Measurements from ENCODE around the gene LACTB.

LACTB gene

DNA sequence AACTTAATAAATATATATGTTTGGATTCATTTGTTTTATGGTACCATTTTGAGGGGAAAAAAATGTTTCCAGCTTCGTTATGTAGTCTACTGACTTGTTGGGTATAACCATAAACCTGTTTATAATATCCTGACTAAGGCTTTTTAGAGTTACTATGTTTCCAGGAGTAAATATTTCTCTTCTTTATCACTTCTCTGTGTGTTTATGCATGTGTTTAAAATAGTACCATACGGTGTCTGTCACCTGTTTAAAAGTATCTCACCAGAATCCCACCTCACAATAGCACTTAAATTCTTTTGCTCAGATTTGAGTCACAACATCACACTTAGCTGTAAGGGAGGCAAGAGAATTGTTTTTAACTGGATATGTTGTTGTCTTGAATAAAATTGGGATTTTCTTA lies 15.1 kb downstream of the LACTB start:
- Histone ChIP-seq H3K4me1 (ENCODE audit: control insufficient read depth, insufficient read depth, low read length) (no peaks in the 10 kb centered on the region), H3K36me3 (ENCODE audit: control insufficient read depth, insufficient read depth, low read length) (no peaks in the 10 kb centered on the region), H3K27me3 (ENCODE audit: control insufficient read depth, insufficient read depth, low read length) (no peaks in the 10 kb centered on the region), H3K9ac (ENCODE audit: low read depth, low read length) (no peak overlapping the region), H3K9me3 (ENCODE audit: control insufficient read depth, insufficient read depth, low read length) (no peaks in the 10 kb centered on the region), H3K4me3 (ENCODE audit: low read depth, low read length) (no peak overlapping the region)

GRCh38 chr15:63140936-63141335 lies 19.3 kb downstream of the LACTB start:
- Histone ChIP-seq H3K9me3 (ENCODE audit: control insufficient read depth, insufficient read depth, low read length) (no peaks in the 10 kb centered on the region), H3K4me1 (ENCODE audit: control insufficient read depth, insufficient read depth, low read length) (no peaks in the 10 kb centered on the region), H3K36me3 (ENCODE audit: control insufficient read depth, insufficient read depth, low read length) (no peaks in the 10 kb centered on the region), H3K27me3 (ENCODE audit: control insufficient read depth, insufficient read depth, low read length) (no peaks in the 10 kb centered on the region), H3K4me3 (ENCODE audit: low read depth, low read length) (no peak overlapping the region), H3K9ac (ENCODE audit: low read depth, low read length) (no peak overlapping the region)

DNA sequence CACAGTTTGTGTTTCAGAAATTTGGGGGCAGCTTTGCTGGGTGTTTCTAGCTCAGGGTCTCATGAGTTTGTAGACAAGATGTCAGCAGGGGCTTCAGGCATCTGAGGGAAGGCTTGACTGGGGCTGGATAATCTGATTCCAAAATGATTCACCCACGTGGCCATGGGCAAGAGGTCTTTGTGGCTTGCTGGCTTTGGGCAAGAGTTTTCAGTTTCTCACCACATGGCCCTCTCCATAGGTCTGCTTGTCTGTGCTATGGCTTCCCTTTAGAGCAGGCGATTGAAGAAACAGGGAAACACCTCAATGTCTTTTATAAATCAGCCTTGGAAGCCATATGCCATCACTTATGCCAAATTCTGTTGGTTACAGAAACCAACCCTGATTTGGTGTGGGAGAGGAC lies 23.8 kb downstream of the LACTB start:
- no peaks in the 10 kb centered on the region for H3K9me3 ChIP-seq (ENCODE audit: control insufficient read depth, insufficient read depth, low read length)
- H3K4me1 ChIP-seq (ENCODE audit: control insufficient read depth, insufficient read depth, low read length) = no peaks in the 10 kb centered on the region
- no peak overlapping the region for H3K9ac ChIP-seq (ENCODE audit: low read depth, low read length)
- H3K27me3 ChIP-seq (ENCODE audit: control insufficient read depth, insufficient read depth, low read length) = no peaks in the 10 kb centered on the region
- no peak overlapping the region for H3K4me3 ChIP-seq (ENCODE audit: low read depth, low read length)
- no peaks in the 10 kb centered on the region for H3K36me3 ChIP-seq (ENCODE audit: control insufficient read depth, insufficient read depth, low read length)

- no peaks in the 10 kb centered on the region for H3K9me3 ChIP-seq (ENCODE audit: control insufficient read depth, insufficient read depth, low read length)
- no peaks in the 10 kb centered on the region for H3K4me1 ChIP-seq (ENCODE audit: control insufficient read depth, insufficient read depth, low read length)
- no peaks in the 10 kb centered on the region for H3K36me3 ChIP-seq (ENCODE audit: control insufficient read depth, insufficient read depth, low read length)
- no peak overlapping the region for H3K9ac ChIP-seq (ENCODE audit: low read depth, low read length)
- no peak overlapping the region for H3K4me3 ChIP-seq (ENCODE audit: low read depth, low read length)
- H3K27me3 ChIP-seq (ENCODE audit: control insufficient read depth, insufficient read depth, low read length) = no peaks in the 10 kb centered on the region
Measured at GRCh38 chr15:63146684-63147083, 25.0 kb downstream of the LACTB start.

- H3K9me3 ChIP-seq (ENCODE audit: control insufficient read depth, insufficient read depth, low read length) = no peaks in the 10 kb centered on the region
- no peaks in the 10 kb centered on the region for H3K27me3 ChIP-seq (ENCODE audit: control insufficient read depth, insufficient read depth, low read length)
- peaks cover 3% of the 10 kb centered on the region for H3K4me1 ChIP-seq (ENCODE audit: control insufficient read depth, insufficient read depth, low read length)
- H3K4me3 ChIP-seq (ENCODE audit: low read depth, low read length) = no peak overlapping the region
- H3K36me3 ChIP-seq (ENCODE audit: control insufficient read depth, insufficient read depth, low read length) = peaks cover 9% of the 10 kb centered on the region
- H3K9ac ChIP-seq (ENCODE audit: low read depth, low read length) = no peak overlapping the region
Measured at GRCh38 chr15:63151665-63152064, 30.0 kb downstream of the LACTB start.

GRCh38 chr15:63155486-63155885 lies 33.8 kb downstream of the LACTB start:
- Histone ChIP-seq H3K9ac (ENCODE audit: low read depth, low read length) (no peak overlapping the region), H3K4me1 (ENCODE audit: control insufficient read depth, insufficient read depth, low read length) (peaks cover 3% of the 10 kb centered on the region), H3K4me3 (ENCODE audit: low read depth, low read length) (no peak overlapping the region)

GRCh38 chr15:63156086-63156710 lies 34.5 kb downstream of the LACTB start:
- Histone ChIP-seq H3K4me1 (ENCODE audit: control insufficient read depth, insufficient read depth, low read length) (peaks cover 3% of the 10 kb centered on the region), H3K36me3 (ENCODE audit: control insufficient read depth, insufficient read depth, low read length) (peaks cover 9% of the 10 kb centered on the region), H3K4me3 (ENCODE audit: low read depth, low read length) (peak overlapping the region; percentile 92), H3K9me3 (ENCODE audit: control insufficient read depth, insufficient read depth, low read length) (no peaks in the 10 kb centered on the region), H3K9ac (ENCODE audit: low read depth, low read length) (peak overlapping the region; percentile 86), H3K27me3 (ENCODE audit: control insufficient read depth, insufficient read depth, low read length) (no peaks in the 10 kb centered on the region)

More at GRCh38 chr15:63155486-63155885, 33.8 kb downstream of the LACTB start:
- H3K9me3 ChIP-seq (ENCODE audit: control insufficient read depth, insufficient read depth, low read length) = no peaks in the 10 kb centered on the region
- H3K36me3 ChIP-seq (ENCODE audit: control insufficient read depth, insufficient read depth, low read length) = peaks cover 9% of the 10 kb centered on the region
- no peaks in the 10 kb centered on the region for H3K27me3 ChIP-seq (ENCODE audit: control insufficient read depth, insufficient read depth, low read length)

GRCh38 chr15:63156755-63157117 lies 35.1 kb downstream of the LACTB start:
- Histone ChIP-seq H3K9me3 (ENCODE audit: control insufficient read depth, insufficient read depth, low read length) (no peaks in the 10 kb centered on the region), H3K4me1 (ENCODE audit: control insufficient read depth, insufficient read depth, low read length) (peaks cover 3% of the 10 kb centered on the region)

GRCh38 chr15:63157118-63157843 lies 35.6 kb downstream of the LACTB start, which contains the start of gene RPS27L:
TSS of gene RPS27L (minus strand) at chr15:63157477. CDS start at chr15:63157405, 72 bp downstream.
- Histone ChIP-seq H3K36me3 (ENCODE audit: control insufficient read depth, insufficient read depth, low read length) (peaks cover 9% of the 10 kb centered on the region), H3K4me3 (ENCODE audit: low read depth, low read length) (peak within 1 kb of the TSS; percentile 92), H3K9ac (ENCODE audit: low read depth, low read length) (peak within 1 kb of the TSS; percentile 86), H3K4me1 (ENCODE audit: control insufficient read depth, insufficient read depth, low read length) (peaks cover 3% of the 10 kb centered on the region), H3K9me3 (ENCODE audit: control insufficient read depth, insufficient read depth, low read length) (no peaks in the 10 kb centered on the region), H3K27me3 (ENCODE audit: control insufficient read depth, insufficient read depth, low read length) (no peaks in the 10 kb centered on the region)

More at GRCh38 chr15:63156755-63157117, 35.1 kb downstream of the LACTB start:
- H3K9ac ChIP-seq (ENCODE audit: low read depth, low read length) = peak overlapping the region; percentile 86
- peaks cover 9% of the 10 kb centered on the region for H3K36me3 ChIP-seq (ENCODE audit: control insufficient read depth, insufficient read depth, low read length)
- no peaks in the 10 kb centered on the region for H3K27me3 ChIP-seq (ENCODE audit: control insufficient read depth, insufficient read depth, low read length)
- H3K4me3 ChIP-seq (ENCODE audit: low read depth, low read length) = peak overlapping the region; percentile 92

DNA sequence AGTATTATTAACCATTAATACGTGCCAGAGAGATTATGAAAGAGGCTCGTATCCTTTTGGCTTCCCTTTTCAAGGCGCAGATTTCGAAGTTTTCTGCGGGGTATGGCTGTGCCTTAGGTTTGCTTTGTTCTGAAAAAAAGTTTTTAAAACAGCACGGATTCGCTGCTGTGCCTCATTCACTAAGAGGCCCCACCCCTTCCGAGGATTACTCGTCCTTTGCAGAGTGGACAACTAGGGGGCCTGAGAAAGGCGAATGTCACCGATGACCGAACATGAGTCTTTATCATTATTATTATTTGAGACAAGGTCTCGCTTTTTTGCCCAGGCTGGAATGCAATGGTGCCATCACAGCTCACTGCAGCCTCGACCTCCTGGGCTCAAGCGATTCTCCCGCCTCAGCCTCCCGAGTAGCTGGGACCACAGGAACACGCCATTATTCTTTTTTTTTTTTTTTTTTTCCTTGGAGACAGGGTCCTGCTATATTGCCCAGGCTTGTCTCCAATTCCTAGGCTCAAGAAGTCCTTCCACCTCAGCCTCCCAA lies 36.3 kb downstream of the LACTB start:
- Histone ChIP-seq H3K4me1 (ENCODE audit: control insufficient read depth, insufficient read depth, low read length) (peaks cover 3% of the 10 kb centered on the region), H3K4me3 (ENCODE audit: low read depth, low read length) (peak overlapping the region; percentile 92), H3K36me3 (ENCODE audit: control insufficient read depth, insufficient read depth, low read length) (peaks cover 8% of the 10 kb centered on the region), H3K9me3 (ENCODE audit: control insufficient read depth, insufficient read depth, low read length) (no peaks in the 10 kb centered on the region), H3K27me3 (ENCODE audit: control insufficient read depth, insufficient read depth, low read length) (no peaks in the 10 kb centered on the region), H3K9ac (ENCODE audit: low read depth, low read length) (peak overlapping the region; percentile 86)

- Histone ChIP-seq H3K9me3 (ENCODE audit: control insufficient read depth, insufficient read depth, low read length) (no peaks in the 10 kb centered on the region), H3K9ac (ENCODE audit: low read depth, low read length) (no peak overlapping the region), H3K4me1 (ENCODE audit: control insufficient read depth, insufficient read depth, low read length) (peaks cover under 1% of the 10 kb centered on the region), H3K27me3 (ENCODE audit: control insufficient read depth, insufficient read depth, low read length) (no peaks in the 10 kb centered on the region), H3K36me3 (ENCODE audit: control insufficient read depth, insufficient read depth, low read length) (no peaks in the 10 kb centered on the region), H3K4me3 (ENCODE audit: low read depth, low read length) (no peak overlapping the region)
Measured at GRCh38 chr15:63160638-63161037, 39.0 kb downstream of the LACTB start.

GRCh38 chr15:63163217-63163616 lies 41.6 kb downstream of the LACTB start:
- no peak overlapping the region for H3K4me3 ChIP-seq (ENCODE audit: low read depth, low read length)
- H3K9me3 ChIP-seq (ENCODE audit: control insufficient read depth, insufficient read depth, low read length) = no peaks in the 10 kb centered on the region
- no peaks in the 10 kb centered on the region for H3K27me3 ChIP-seq (ENCODE audit: control insufficient read depth, insufficient read depth, low read length)
- H3K4me1 ChIP-seq (ENCODE audit: control insufficient read depth, insufficient read depth, low read length) = no peaks in the 10 kb centered on the region
- H3K36me3 ChIP-seq (ENCODE audit: control insufficient read depth, insufficient read depth, low read length) = no peaks in the 10 kb centered on the region
- H3K9ac ChIP-seq (ENCODE audit: low read depth, low read length) = no peak overlapping the region
